NCI-H510A treated with DMSO at 0.1 percent for 48 hours (cell line): Measurements from ENCODE around the gene TSPAN5.
A peak's percentile ranks its signal among the peaks of the same experiment; 100 is the strongest.

Source experiments
- DNase-seq: peaks from one replicate; lab custom pipeline; 2025; lab: John Stamatoyannopoulos, UW

TSPAN5 gene

DNA sequence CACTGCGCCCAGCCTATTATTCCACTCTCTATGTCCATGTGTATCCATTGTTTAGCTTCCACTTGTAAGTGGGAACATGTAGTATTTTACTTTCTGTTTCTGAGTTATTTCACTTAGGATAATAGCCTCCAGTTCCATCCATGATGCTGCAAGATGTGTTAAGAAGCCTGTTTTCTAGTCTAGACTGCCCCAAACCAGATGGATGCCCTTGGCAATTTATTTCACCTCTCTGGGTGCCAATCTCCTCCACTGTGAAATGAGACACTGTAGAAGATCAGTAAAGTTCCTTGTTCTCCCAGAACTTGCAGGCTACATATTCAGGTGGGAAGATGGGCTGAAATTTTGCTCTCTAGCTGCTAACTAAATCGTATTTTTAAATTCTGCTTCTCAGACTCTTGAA lies 72.8 kb downstream of the TSPAN5 start:
- no peak for DNase-seq

GRCh38 chr4:98584265-98584664 lies 74.1 kb downstream of the TSPAN5 start:
- no peak for DNase-seq

- DNase-seq = no peak
Observed at GRCh38 chr4:98583265-98583664, 75.1 kb downstream of the TSPAN5 start.

GRCh38 chr4:98581126-98581525 lies 77.3 kb downstream of the TSPAN5 start:
- no peak for DNase-seq

GRCh38 chr4:98577956-98578355 lies 80.5 kb downstream of the TSPAN5 start:
- DNase-seq = no peak

GRCh38 chr4:98574816-98575215 lies 83.6 kb downstream of the TSPAN5 start:
- DNase-seq = no peak

GRCh38 chr4:98573791-98574190 lies 84.6 kb downstream of the TSPAN5 start:
- DNase-seq = peak; percentile 49

GRCh38 chr4:98572697-98573096 lies 85.7 kb downstream of the TSPAN5 start:
- DNase-seq = no peak

GRCh38 chr4:98571161-98571786 lies 87.1 kb downstream of the TSPAN5 start:
- no peak for DNase-seq

DNA sequence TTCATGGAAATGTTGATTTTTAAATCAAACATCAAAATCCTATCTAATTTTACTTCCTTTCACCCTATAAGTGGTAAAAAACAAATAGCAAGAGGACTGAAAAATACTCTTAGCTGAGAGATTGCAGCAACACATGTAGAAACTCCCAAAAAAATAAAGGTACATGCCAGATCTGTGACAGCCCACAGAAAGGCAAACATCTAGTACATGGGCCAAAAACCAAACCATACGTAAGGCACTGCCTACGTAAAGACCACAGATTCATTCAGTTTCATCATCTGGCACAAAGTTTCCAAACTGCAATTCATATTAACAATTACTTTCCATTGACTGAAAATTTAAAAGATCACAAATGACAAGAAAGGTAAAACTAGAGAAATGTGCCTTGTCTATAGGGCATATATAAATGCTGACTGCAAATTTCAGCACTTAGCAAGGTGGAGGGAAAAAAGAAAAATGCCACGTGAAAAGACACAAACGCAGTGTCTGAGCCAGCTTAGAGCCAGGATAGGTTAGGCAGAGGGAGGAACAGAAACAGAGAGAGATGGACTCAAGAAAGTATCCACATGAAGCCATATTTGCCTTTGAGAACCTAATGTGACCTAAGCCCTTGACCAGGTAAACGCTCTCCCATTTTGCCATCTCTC lies 88.1 kb downstream of the TSPAN5 start:
- DNase-seq = no peak

DNA sequence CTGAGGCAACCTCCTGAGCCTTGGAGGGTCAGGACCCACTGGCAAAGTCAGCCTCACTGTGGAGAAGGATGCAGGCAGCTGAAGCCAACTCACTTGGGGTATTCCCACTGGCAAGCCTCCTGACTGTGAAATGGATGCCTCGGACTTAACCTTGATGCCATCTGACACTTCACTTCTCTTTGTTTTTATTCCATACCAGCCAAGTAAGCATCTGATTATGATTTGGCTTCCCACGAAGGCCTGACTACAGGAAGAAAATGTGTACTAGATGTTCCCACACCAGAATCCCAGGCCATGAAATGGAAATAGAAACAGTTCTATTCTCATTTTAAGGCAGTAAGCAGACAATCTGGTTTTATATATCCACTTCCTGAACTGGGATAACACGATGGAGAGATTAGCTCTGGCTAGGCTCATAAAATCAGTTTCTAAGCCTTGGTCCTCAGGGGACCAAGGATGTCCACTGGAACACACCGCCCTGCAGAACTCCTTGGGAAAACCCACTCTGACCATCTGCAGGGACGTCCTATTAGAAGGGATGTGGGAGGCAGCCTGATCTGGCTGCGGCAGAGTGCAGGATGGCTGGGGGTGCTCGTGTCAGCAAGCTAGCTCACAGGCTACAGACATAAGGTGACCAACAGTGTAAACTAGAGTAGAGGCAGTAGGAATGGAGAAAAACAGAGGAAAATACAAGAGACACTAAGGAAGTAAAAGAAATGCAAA lies 89.3 kb downstream of the TSPAN5 start:
- no peak for DNase-seq

DNA sequence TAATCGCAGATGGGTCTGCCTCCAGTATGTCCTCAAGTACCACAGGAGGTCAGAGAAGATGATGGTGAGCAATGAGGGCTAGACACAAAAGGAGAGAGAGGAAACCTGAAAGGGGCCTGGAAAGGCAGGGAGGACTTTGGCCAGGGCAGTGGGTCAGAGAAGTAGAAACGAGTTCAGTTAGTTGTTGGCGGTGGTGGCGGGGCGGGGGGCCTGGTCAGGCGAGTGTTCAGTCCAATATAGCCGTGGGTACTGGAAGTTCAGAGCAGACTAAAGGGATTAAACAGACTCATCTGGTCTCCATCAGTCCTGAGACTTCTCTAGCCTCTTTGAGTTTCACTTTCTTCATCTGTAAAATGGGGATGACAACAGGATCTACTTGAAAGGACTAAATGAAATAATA lies 90.8 kb downstream of the TSPAN5 start:
- no peak for DNase-seq

DNA sequence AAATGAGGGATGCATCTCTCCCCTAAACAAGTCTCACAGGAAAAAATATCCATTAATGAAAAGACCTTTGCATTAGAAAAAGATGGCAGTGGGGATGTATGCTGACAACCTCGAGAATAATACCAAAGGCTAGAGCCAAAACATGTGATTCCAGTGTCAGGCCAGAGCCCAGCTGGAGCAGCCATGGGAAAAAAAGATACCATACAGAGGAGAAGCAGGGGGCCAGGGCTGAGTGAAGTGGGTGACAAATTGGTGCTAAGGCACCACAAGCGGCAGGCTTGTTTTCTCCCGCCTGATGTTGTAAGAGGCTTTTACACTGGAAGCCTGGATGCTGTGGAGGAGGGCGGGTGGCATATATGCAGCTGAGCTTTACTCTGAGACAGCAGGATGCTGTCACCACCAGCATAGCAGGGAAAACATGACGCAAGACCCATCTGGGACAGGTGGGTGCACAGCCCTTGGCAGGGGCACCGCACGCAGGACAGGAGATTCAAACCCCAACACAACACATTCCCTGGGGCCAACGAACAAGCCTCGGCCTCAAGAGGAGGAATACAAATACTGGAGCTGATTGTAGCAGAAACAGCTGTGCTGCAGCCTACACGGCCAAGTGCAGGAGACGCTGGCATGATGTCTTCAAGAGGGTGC lies 91.9 kb downstream of the TSPAN5 start:
- no peak for DNase-seq

GRCh38 chr4:98565681-98566301 lies 92.6 kb downstream of the TSPAN5 start:
- DNase-seq = peak; percentile 14

- DNase-seq = peak; percentile 8
Observed at GRCh38 chr4:98564852-98565251, 93.6 kb downstream of the TSPAN5 start.

DNA sequence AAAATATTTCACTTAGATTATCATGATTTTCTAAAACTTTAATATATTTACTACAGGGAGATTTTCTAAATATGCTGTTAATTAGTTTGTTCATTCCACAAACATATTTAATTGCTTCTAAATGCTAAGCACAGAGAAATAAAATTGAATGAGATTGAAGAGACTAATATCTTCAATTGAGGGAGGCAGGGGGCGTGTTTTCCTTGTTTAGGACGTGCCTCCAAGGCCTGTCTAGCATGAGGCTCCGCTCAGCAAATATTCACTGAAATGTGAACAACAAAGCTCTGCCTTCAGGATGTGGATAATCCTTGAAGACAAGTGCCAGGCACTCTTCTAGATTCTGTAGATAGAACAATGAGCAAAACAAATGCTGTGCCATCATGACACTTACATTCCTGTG lies 98.1 kb downstream of the TSPAN5 start:
- no peak for DNase-seq

- DNase-seq = no peak
Observed at GRCh38 chr4:98558471-98559169, 99.8 kb downstream of the TSPAN5 start.

- no peak for DNase-seq
Observed at GRCh38 chr4:98557194-98557892, 101.1 kb downstream of the TSPAN5 start.

- DNase-seq = no peak
Observed at GRCh38 chr4:98556451-98556850, 102.0 kb downstream of the TSPAN5 start.

GRCh38 chr4:98555798-98556445 lies 102.5 kb downstream of the TSPAN5 start:
- DNase-seq = no peak
